HG02798 (cell line): ENCODE data around the gene ITIH4.
"Not testable (repeated sequence)": the region's sequence is repeated elsewhere in the genome, so short reads cannot be mapped to it uniquely, and the experiment has no call there.

Experiments
- ATAC-seq: cut with Tn5 transposase; IDR thresholded peaks from one replicate; pipeline ENCODE4 v1.9.1; 2021; ENCODE audit warnings: mild to moderate bottlenecking; ENCODE audit not compliant: unreplicated experiment, poor library complexity

The ITIH4 gene

DNA sequence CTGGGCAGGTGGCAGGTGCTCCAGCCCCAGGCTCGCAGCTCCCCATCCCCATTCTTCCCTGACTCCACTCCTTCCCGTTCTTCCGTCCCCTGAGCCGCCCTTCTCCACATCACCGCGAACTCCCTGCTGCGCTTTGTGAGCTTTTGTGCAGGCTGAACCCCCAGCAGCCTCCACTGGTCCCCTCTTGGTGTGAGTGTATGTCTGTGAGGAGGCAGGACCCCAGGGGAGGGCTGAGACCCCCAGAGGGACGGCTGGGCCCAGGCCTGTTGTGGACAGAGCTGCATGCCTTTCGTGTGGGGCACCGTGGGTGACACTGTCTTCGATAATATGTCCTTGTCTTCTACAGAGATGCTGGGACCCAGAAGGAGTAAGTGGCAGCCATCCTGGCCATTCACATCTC, 43.2 kb downstream of the ITIH4 start:
- ATAC-seq: no peak

DNA sequence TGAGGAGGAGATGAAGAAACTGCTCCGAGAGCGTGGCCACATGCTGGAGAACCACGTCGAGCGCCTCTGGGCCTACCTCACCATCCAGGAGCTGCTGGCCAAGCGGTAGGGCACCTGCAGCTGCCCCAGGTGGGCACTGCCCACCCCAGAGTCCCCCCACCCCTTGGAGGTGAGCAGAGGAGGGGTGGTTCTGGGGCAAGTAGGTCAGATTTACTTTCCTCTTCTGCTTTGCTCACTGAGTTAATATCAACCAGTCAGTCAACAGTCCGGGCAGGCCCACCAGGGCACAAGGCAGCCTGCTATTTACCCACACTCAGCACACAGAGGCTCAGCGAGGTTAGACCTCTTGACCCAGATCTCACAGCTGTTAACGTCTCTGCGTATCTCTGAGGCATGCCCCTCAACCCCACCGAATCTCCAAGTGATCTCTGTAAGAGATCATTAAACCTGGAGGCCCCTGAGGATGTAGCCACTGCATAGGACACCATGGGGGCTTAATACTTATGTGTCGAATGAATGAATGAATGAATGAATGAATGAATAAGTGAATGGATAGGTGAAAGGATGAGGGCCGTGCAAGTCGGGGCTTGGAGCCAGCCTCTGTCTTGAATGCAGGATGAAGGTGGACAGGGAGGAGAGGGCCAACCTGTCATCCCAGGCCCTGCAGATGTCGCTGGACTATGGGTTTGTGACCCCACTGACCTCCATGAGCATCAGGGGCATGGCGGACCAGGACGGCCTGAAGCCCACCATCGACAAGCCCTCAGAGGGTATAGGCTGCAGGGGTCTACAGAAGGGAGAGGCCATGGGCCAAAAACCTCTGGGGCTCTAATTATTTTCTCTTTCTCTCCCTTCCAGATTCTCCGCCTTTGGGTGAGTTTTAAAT, 43.9 kb downstream of the ITIH4 start:
- ATAC-seq: no peak

DNA sequence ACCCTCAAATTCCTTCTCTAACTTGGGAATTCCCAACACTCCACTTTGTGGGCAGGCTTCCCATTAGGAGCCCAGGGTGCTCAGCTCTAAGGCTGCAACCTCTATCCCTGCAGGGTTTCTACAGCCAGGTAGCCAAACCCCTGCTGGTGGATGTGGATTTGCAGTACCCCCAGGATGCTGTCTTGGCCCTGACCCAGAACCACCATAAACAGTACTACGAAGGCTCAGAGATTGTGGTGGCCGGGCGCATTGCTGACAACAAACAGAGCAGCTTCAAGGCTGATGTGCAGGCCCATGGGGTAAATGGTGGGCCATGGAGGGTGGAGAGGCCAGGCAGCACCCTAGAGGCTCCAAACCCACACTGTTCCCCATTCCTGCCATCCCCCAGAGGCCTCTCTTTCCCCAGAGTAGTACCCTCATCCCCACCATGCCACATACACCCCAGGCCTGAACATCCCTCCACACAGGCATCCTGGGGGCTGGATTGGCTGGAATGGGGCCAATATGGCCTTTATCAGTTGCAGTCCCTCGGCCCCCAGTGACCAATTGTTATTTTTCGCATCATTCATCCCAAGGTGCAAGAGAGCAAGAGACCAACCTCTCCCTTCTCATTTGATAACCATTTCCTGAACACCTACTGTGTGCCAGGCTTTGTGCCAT, 45.4 kb downstream of the ITIH4 start:
- no peak for ATAC-seq

GRCh38 chr3:52784021-52784621, 46.4 kb downstream of the ITIH4 start:
- ATAC-seq: no peak

DNA sequence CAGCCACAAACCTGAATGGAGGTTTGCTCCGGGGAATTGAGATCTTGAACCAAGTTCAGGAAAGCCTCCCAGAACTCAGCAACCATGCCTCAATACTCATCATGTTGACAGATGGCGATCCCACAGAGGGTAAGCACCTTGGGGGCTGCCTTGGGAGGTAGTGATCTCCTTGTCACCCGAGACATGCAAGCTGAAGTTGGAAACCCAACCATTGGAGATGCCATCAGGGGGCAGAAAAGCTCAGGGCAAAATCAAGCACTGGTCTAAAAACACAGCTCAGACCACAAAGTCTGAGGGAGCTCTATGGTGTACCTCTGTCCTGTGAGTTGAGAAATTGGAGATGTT, 47.3 kb downstream of the ITIH4 start:
- no peak for ATAC-seq

DNA sequence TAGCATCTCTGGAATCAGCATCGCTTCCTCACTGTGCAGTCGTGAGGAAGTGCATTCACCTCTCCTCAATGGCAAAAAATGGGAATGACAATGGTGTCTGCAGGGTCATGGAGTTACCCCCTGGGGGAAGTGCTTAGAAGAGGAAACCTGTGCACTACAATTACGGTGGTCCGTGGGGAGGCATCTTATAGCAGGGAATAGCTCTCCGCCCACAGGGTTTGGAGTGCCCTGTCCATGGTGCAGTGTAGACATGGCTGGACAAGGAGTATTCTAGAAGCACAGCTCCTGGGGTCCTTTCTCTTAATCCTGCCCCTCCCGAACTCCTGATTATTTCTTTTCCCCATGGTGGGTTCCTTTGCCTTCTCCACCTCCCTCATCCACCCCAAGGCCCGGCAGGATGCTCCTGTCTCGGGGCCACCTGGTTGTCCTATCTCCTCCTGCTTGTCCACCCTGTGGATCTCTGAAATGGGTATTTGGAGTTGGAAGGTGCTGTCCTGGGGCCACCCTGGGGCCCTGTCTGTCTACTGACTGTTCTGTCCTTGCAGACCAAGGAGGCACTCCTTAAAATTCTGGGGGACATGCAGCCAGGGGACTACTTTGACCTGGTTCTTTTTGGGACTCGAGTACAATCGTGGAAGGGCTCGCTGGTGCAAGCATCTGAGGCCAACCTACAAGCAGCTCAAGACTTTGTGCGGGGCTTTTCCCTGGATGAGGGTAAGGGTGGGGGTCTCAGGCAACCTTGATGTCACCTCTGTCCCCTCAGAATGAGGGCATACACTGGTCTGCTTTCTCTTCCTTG, 47.9 kb downstream of the ITIH4 start:
- no peak for ATAC-seq

GRCh38 chr3:52781741-52782140, 48.7 kb downstream of the ITIH4 start:
- no peak for ATAC-seq

- ATAC-seq: no peak
Measured at GRCh38 chr3:52779837-52780585, 50.5 kb downstream of the ITIH4 start.

DNA sequence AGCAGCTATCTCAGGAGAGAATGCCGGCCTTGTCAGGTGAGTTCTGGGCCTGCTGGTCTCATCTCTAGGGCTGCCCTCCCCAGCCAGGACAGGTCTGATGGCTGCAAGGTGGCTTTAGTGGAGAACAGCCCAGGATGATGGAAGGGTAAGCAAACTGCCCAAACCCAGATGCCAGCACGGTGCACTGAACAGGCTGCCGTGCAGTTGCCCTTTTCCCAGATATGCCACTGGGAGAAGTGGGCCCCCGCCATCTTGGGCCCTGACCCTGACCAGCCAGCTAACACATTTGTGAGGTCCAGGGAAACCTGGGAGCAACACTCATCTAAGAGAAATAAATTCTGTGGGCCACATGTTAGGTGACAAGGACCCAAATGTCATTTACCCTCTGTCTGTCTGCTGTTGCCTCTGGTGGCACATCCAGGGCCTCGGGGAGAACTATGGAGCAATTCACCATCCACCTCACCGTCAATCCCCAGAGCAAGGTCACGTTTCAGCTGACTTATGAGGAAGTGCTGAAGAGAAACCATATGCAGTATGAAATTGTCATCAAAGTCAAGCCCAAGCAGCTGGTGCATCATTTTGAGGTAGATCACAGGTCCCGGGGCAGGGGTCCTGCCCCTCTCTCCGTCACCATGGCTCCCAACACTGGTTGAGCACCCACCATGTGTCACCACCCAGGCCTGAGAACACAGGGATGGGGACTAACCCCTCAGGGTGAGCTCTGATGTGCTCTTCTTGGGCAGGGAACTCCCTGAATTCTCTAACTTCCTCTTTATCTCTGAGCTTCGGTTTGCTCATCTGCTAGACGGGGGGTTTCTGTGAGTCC, 51.2 kb downstream of the ITIH4 start:
- ATAC-seq: peak; percentile 69

GRCh38 chr3:52777959-52778805, 52.3 kb downstream of the ITIH4 start:
- no peak for ATAC-seq

DNA sequence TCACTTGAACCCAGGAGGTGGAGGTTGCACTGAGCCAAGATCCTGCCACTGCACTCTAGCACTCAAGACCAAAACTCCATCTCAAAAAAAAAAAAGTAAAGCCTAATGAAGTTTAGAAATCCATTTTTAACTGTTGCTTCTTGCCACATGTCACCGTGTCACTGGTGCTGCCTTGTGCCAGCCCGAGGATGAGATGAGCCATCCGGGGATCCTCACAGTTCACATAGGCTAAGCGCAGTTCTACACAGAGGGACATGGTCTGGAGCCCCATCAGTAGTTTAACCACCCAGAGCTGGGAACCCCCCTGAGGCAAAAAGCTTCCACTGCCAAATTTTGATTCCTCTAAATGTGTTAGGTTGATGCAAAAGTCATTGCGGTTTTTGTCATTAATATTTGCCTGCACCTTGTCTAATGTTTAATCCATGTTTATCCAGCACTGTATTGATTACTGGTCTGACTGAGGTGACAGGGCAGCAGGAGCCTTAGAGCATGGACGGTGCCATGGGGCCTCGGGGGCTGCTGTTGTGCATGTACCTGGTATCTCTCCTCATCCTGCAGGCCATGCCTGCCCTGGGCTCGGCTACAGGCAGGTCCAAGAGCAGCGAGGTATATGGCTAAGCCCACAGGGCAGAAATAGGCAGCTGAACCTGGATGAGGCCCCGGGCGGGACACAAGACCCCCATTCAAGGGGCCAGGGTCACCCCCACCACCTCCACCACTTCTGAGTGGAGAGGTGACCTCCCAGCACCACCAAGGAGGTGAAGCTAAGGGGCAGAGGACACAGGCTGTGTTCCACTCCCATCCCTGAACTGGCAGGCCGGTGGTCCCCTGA, 53.1 kb downstream of the ITIH4 start, which contains the start of gene ITIH1:
TSS of gene ITIH1 (plus strand) at position 473 of the 832 bp plus-strand sequence. CDS start at position 490, 17 bp downstream.
- ATAC-seq: no peak

DNA sequence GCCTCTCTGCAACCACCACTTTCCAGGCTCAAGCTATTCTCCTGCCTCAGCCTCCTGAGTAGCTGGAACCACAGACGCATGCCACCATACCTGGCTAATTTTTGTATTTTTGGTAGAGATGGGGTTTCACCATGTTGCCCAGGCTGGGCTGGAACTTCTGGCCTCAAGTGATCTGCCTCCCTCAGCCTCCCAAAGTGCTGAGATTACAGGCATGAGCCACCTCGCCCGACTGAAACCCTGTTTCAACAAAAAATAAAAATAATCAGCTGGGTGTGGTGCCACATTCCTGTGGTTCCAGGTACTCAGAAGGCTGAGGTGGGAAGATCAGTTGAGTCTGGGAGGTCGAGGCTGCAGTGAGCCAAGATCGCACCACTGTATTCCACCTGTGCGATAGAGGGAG, 54.0 kb downstream of the ITIH4 start:
- not testable (repeated sequence) for ATAC-seq

DNA sequence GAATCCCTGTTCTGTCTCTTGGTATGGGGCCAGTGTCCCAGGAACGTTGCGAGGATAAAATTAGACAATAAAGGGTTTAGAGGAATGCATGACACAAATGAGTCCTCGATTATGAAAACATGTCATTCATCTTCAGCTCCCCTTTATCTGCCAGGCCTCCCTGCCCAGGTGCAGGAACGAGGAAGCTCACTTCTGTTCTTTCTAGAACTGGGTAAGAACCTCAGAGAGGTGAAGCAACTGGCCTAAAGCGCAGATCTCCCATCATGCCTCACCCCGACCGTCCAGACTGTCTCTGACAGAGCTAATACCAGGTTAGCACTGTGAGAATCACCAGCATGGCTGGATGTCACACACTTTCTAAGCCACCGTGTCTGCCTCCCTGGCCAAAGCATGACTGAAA, 54.6 kb downstream of the ITIH4 start:
- ATAC-seq: no peak

DNA sequence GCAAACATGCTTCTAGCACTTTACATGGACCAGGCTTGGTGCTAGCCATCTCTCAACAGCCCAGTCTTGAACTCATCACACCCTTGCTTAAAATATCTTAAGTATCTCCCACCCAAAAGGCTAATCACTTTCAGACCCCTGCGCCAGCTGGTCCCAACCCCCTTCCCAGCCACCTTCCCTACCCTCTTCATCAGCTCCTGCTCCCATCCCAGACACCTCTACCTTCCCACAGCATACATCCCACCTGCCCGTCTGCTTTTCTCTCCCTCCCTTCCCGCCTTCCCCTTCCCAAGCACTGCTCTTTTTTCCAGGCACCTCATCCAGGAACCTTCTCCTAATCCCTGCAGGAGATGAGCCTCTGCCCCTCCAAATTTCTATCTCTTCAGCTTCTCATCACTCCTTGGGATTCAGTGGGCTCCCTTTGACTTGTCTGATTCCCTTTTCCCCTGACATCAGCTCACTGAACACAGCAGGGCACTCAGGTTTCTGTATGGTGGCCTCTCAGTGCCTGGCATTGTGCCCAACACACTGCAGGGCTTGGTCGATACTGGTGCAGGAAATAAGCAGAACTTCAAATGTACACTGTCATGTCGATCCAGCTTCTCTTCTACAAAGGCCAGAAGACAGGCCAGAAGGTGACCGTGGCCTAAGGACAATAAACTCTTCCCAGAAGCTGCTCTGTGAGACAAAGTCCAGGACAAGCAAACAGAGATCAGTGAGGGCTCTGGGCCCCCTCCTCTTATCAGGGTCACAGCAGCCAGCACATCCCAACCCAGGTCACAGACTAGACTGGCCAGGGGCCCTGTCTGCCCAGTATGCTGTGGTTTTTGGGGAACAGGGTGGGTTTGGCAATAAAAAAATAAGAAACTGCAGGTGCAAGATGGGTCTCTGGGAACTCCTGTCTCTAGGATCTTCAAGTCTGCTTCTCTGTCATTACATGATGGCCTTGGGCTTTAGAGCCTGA, 55.3 kb downstream of the ITIH4 start:
- no peak for ATAC-seq

GRCh38 chr3:52774066-52774713, 56.3 kb downstream of the ITIH4 start:
- no peak for ATAC-seq
